ENCODE measurements around the gene GPR137. TPM values are rescaled to one million over a fixed set of nuclear protein-coding genes. Genes with fewer than 3 reads are reported as not detected.
A peak's percentile ranks its signal among the peaks of the same experiment; 100 is the strongest.

GPR137 gene
- total RNA-seq, 2 experiments from 2014 or later, result 23.6 to 27.2 TPM

DNA sequence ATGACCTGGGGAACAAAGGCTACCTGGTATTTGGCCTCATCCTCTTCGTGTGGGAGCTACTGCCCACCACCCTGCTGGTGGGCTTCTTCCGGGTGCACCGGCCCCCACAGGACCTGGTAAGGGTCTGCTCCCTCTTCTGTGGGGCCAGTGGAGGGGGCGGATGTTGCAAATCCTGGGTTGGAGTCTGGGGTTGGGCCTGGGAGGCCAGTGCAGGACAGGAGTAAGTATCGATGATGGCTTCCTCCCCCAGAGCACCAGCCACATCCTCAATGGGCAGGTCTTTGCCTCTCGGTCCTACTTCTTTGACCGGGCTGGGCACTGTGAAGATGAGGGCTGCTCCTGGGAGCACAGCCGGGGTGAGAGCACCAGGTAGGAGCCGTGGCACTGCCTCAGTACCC, 2.7 kb downstream of the GPR137 start:
- no peak for ATAC-seq
- H3K4me1 Mint-ChIP-seq, result peaks cover 12% of the 10 kb centered on the region
- intact Hi-C loops (cut with DNase I, micrococcal nuclease), result no loop called here

DNA sequence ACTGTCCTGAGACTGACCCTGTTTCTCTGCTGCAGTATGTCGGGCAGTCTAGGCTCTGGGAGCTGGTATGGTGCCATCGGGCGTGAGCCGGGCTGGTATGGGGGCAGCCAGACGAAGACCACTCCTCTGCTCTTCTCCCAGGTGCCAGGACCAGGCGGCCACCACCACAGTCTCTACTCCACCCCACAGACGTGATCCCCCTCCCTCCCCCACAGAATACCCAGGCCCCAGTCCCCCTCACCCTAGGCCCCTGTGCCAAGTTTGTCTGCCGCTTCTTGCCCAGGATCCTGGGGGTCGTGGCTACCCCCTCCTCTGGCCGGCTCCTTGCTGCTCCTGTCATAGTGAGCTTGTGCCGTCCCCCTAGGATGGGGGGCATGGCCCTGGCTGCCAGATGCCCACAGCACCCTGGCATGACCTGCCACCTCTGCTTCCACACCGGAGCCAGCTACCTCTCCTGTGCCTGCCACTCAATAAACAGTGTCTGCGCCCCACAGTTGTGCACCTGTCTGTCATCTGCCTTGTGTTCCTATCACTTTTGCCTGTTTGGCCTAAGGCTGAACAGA, 3.4 kb downstream of the GPR137 start:
- ATAC-seq (no peak), DNase-seq (no peak)
- no peaks in the 10 kb centered on the region for H3K9me3 Mint-ChIP-seq (ENCODE audit: low read depth)
- H3K4me3 Mint-ChIP-seq, result no peak overlapping the region
- no peak overlapping the region for H3K27ac Mint-ChIP-seq
- peaks cover 11% of the 10 kb centered on the region for H3K4me1 Mint-ChIP-seq
- H3K36me3 Mint-ChIP-seq (ENCODE audit: low read depth), result no peaks in the 10 kb centered on the region
- ChIA-PET POLR2A (no interaction called here), CTCF (interaction anchor here (2.0 to 3.0 kb wide), 2 partner anchors 12 to 15 kb away, joined by 12 to 13 read pairs; no protein-coding TSS in a partner anchor)
- intact Hi-C loops (cut with DNase I, micrococcal nuclease), result no loop called here
- H3K27me3 Mint-ChIP-seq, result peaks cover 21% of the 10 kb centered on the region

More for the DNA sequence above, 2.7 kb downstream of the GPR137 start:
- Mint-ChIP-seq H3K27ac (no peak overlapping the region), H3K9me3 (ENCODE audit: low read depth) (no peaks in the 10 kb centered on the region), H3K27me3 (peaks cover 16% of the 10 kb centered on the region), H3K36me3 (ENCODE audit: low read depth) (no peaks in the 10 kb centered on the region), H3K4me3 (no peak overlapping the region)
- no peak for DNase-seq
- ChIA-PET CTCF (interaction anchor here (1.5 kb wide), 1 partner anchor 16 kb away, joined by 9 read pairs; no protein-coding TSS in a partner anchor), POLR2A (no interaction called here)

GRCh38 chr11:64290352-64291261, 5.0 kb downstream of the GPR137 start:
- H3K27ac Mint-ChIP-seq, result no peak overlapping the region
- H3K9me3 Mint-ChIP-seq (ENCODE audit: low read depth), result no peaks in the 10 kb centered on the region
- H3K27me3 Mint-ChIP-seq, result peaks cover 32% of the 10 kb centered on the region
- ATAC-seq (no peak), DNase-seq (no peak)
- H3K4me1 Mint-ChIP-seq, result peaks cover 11% of the 10 kb centered on the region
- peak overlapping the region; percentile 7 for H3K4me3 Mint-ChIP-seq
- POLR2A ChIA-PET, result no interaction called here
- CTCF ChIA-PET, result interaction anchor here (0.6 to 3.0 kb wide), 3 partner anchors 10 to 905 kb away, joined by 3 to 13 read pairs (median 12); no protein-coding TSS in a partner anchor
- intact Hi-C loops (cut with DNase I, micrococcal nuclease), result no loop called here
- H3K36me3 Mint-ChIP-seq (ENCODE audit: low read depth), result no peaks in the 10 kb centered on the region

DNA sequence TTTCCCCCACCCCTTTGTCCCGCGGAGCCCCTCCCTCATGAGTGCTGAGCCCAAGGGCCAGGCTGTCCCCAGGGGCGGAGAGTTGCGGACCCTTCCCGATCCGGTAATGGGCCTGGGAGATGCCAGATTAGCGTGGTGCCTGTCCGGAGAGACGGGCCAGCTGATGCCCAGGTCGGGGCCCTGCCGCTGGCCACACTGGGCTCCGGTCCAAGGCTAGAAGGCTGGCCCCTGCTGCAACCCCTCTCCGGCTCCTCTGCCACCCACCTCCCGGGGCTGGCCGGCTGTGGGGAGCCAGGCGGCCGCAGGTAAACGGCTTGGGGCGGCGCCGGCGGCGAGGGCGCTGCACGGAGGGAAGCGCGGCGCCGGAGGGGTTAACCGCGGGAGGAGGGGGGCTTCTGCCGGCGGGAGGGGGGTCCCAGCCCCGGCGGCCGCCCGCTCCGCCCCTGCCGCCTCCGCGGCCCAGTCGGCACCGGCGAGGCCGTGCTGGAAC, 5.7 kb downstream of the GPR137 start, which contains the start of gene KCNK4:
Gene KCNK4 (plus strand): TSS at position 41 of the 490 bp plus-strand sequence. CDS start 1,717 bp downstream, outside the sequence.
- H3K9me3 Mint-ChIP-seq (ENCODE audit: low read depth), result no peaks in the 10 kb centered on the region
- DNase-seq (no peak), ATAC-seq (no peak)
- peak within 1 kb of the TSS; percentile 7 for H3K4me3 Mint-ChIP-seq
- H3K4me1 Mint-ChIP-seq, result peaks cover 9% of the 10 kb centered on the region
- intact Hi-C loops (cut with DNase I, micrococcal nuclease), result no loop called here
- CTCF ChIA-PET, result interaction anchor here (3.0 kb wide), 1 partner anchor 10 kb away, joined by 13 read pairs; no protein-coding TSS in a partner anchor
- H3K36me3 Mint-ChIP-seq (ENCODE audit: low read depth), result no peaks in the 10 kb centered on the region
- peaks cover 37% of the 10 kb centered on the region for H3K27me3 Mint-ChIP-seq
- H3K27ac Mint-ChIP-seq, result no peak within 1 kb of the TSS
- POLR2A ChIA-PET, result no interaction called here

DNA sequence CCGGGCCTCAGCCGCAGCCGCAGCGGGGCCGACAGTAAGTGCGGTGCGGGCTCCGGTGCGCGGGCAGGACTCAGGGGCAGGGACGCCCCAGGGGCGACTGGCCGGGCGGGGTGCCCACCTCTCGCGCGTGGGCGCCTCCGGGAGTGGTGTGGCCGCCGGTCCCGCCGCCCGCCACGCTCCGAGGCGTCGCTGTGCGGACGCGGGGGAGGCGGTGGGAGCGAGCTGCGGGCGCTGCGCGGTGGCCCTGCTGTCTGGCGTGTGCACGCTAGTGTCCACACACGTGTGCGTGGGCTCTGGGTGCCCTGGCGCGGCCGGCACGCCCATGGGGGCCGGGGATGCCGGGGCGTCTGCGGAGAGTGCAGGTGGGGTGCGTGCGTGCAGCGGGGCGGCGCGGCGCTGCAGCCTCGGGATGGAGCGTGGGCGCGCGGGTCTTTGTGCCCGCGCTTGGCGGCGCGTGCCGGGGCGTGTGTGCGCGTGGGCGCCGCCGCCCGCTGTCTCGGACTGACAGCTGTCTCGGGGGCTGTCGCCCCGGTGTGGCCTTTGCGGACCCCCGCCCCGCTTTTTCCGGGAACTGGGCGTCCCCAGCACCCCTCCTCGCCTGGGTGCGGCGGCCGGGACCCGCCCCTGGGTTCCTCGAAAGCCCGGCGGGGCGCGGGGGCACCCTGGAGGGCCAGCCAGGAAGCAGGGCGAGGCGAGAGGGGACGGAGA, 6.3 kb downstream of the GPR137 start:
- ChIA-PET CTCF (interaction anchor here (0.6 to 3.0 kb wide), 4 partner anchors 9 to 87 kb away, joined by 3 to 13 read pairs (median 6); no protein-coding TSS in a partner anchor), POLR2A (no interaction called here)
- Mint-ChIP-seq H3K4me3 (no peak overlapping the region), H3K9me3 (ENCODE audit: low read depth) (no peaks in the 10 kb centered on the region), H3K27ac (no peak overlapping the region), H3K36me3 (ENCODE audit: low read depth) (no peaks in the 10 kb centered on the region), H3K27me3 (peaks cover 42% of the 10 kb centered on the region), H3K4me1 (peaks cover 3% of the 10 kb centered on the region)
- no peak for DNase-seq
- no peak for ATAC-seq
- intact Hi-C loops (cut with DNase I, micrococcal nuclease), result no loop called here

DNA sequence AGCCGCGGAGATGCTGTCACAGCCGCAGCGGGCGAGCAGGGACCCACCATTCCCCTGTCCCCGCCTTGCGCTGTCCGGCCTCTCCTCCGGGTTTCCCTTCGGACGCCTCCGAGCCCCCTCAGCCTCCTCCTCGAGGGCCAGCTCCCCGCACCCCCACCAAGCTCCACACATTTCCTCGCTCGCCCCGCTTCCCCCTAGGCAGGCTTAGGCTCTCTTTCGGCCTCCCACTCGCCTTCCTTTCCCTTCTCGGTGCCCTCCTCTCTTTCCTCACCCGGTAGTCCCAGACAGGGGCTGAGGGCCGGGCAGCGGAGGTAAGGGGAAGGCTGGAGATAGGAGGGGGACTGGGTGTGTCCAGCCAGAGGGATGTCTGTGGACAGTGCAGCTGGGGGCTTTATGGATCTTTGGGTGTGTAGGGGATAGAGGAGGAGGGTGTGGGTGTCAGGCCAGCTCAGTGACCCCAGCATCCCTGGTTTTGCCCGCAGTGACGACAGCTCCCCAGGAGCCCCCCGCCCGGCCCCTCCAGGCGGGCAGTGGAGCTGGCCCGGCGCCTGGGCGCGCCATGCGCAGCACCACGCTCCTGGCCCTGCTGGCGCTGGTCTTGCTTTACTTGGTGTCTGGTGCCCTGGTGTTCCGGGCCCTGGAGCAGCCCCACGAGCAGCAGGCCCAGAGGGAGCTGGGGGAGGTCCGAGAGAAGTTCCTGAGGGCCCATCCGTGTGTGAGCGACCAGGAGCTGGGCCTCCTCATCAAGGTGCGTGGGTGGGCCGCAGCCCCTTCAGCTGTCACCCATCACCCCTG, 7.0 kb downstream of the GPR137 start:
- Mint-ChIP-seq H3K4me3 (no peak overlapping the region), H3K36me3 (ENCODE audit: low read depth) (no peaks in the 10 kb centered on the region), H3K27ac (no peak overlapping the region), H3K9me3 (ENCODE audit: low read depth) (no peaks in the 10 kb centered on the region), H3K4me1 (peaks cover 6% of the 10 kb centered on the region), H3K27me3 (peaks cover 49% of the 10 kb centered on the region)
- DNase-seq, result no peak
- ChIA-PET CTCF (interaction anchor here (0.5 to 1.6 kb wide), 5 partner anchors 9 to 128 kb away, joined by 3 to 10 read pairs (median 3); no protein-coding TSS in a partner anchor), POLR2A (no interaction called here)
- intact Hi-C loops (cut with DNase I, micrococcal nuclease), result no loop called here
- ATAC-seq, result peak; percentile 36

GRCh38 chr11:64294774-64295173, 9.1 kb downstream of the GPR137 start:
- Mint-ChIP-seq H3K27ac (no peak overlapping the region), H3K4me3 (no peak overlapping the region), H3K4me1 (peaks cover 10% of the 10 kb centered on the region), H3K9me3 (ENCODE audit: low read depth) (no peaks in the 10 kb centered on the region), H3K36me3 (ENCODE audit: low read depth) (no peaks in the 10 kb centered on the region), H3K27me3 (peaks cover 65% of the 10 kb centered on the region)
- ATAC-seq (no peak), DNase-seq (no peak)
- intact Hi-C loops (cut with DNase I, micrococcal nuclease), result no loop called here
- POLR2A ChIA-PET, result no interaction called here
- CTCF ChIA-PET, result no interaction called here

DNA sequence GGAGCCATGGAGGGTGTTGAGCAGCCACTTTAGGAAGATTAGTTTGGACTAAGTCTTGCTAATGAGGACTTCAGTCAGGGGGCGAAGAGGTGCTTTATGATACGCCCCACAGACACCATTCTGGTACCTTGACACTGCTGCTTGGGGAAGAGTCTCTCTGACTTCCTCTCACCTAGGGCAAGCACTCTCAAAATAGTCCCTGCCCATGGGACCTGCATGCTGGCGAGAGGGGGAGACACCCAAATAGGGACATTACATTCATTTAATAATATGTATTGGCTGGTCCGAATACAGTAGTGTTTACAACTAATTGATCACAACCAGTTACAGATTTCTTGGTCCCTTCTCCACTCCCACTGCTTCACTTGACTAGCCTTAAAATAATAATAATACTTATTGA, 10.1 kb downstream of the GPR137 start:
- CTCF ChIA-PET, result interaction anchor here (0.9 kb wide), 1 partner anchor 8 kb away, joined by 5 read pairs; no protein-coding TSS in a partner anchor
- H3K4me1 Mint-ChIP-seq, result peaks cover 16% of the 10 kb centered on the region
- H3K27me3 Mint-ChIP-seq, result peaks cover 68% of the 10 kb centered on the region
- intact Hi-C loops (cut with DNase I, micrococcal nuclease), result no loop called here
- POLR2A ChIA-PET, result no interaction called here
- H3K27ac Mint-ChIP-seq, result no peak overlapping the region
- DNase-seq, result no peak
- H3K36me3 Mint-ChIP-seq (ENCODE audit: low read depth), result no peaks in the 10 kb centered on the region
- ATAC-seq, result no peak
- H3K4me3 Mint-ChIP-seq, result no peak overlapping the region
- H3K9me3 Mint-ChIP-seq (ENCODE audit: low read depth), result no peaks in the 10 kb centered on the region

DNA sequence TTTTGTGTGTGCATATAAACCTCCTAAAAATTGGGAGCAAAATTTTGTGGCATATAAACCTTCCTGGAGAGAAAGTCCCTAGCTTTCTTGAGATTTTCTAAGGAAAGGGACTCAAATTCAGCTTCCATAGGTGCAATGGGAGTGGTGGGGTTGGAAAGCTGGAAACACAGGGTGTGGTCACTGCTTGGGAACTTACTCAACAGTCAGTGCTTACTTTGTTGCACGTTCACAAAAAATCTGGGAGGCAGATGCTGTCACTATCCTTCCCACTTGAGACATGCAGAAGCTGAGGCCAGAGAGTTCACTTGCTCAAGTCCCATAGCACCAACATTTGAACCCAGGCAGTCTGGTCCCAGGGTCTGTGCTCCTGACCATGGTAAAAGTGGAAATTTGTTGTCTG, 10.6 kb downstream of the GPR137 start:
- POLR2A ChIA-PET, result no interaction called here
- CTCF ChIA-PET, result interaction anchor here (1.2 kb wide), 1 partner anchor 9 kb away, joined by 5 read pairs; the partner anchor contains the start of gene ESRRA
- Mint-ChIP-seq H3K4me3 (no peak overlapping the region), H3K4me1 (peaks cover 18% of the 10 kb centered on the region), H3K36me3 (ENCODE audit: low read depth) (no peaks in the 10 kb centered on the region), H3K27me3 (peaks cover 67% of the 10 kb centered on the region), H3K9me3 (ENCODE audit: low read depth) (no peaks in the 10 kb centered on the region), H3K27ac (no peak overlapping the region)
- intact Hi-C loops (cut with DNase I, micrococcal nuclease), result no loop called here
- ATAC-seq (no peak), DNase-seq (no peak)

DNA sequence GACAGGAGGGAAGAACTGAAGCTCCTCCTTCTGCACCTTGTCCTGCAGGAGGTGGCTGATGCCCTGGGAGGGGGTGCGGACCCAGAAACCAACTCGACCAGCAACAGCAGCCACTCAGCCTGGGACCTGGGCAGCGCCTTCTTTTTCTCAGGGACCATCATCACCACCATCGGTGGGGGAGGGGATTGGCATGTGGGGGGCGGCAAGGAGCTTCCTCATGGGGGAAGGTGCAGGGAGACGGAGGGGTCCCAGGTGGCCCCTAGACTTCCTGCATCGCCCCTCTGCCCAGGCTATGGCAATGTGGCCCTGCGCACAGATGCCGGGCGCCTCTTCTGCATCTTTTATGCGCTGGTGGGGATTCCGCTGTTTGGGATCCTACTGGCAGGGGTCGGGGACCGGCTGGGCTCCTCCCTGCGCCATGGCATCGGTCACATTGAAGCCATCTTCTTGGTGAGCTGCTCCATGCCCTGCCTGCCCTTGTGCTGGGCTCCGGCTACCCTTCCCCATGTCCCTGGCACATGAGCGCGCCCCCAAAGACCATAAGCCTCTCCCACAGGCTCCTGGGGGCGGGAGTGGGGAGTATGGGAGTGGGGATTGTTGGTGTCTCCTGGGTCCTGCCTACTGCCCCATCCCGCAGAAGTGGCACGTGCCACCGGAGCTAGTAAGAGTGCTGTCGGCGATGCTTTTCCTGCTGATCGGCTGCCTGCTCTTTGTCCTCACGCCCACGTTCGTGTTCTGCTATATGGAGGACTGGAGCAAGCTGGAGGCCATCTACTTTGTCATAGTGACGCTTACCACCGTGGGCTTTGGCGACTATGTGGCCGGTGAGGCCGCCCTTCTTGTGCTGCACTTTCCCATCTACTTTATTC, 11.4 kb downstream of the GPR137 start:
- ChIA-PET POLR2A (no interaction called here), CTCF (interaction anchor here (0.7 to 1.2 kb wide), 2 partner anchors 8 to 35 kb away, joined by 4 to 5 read pairs; partner anchors contain the start of gene ESRRA)
- Mint-ChIP-seq H3K9me3 (ENCODE audit: low read depth) (no peaks in the 10 kb centered on the region), H3K4me1 (peaks cover 18% of the 10 kb centered on the region), H3K4me3 (no peak overlapping the region), H3K36me3 (ENCODE audit: low read depth) (no peaks in the 10 kb centered on the region), H3K27ac (no peak overlapping the region), H3K27me3 (peaks cover 67% of the 10 kb centered on the region)
- ATAC-seq (no peak), DNase-seq (no peak)
- intact Hi-C loops (cut with DNase I, micrococcal nuclease), result no loop called here

Measured in activated CD4-positive, alpha-beta T cell treated with anti-CD3 and anti-CD28 coated beads for 36 hours (primary cell).